ENCODE data around the gene SRRM2.

SRRM2 gene

DNA sequence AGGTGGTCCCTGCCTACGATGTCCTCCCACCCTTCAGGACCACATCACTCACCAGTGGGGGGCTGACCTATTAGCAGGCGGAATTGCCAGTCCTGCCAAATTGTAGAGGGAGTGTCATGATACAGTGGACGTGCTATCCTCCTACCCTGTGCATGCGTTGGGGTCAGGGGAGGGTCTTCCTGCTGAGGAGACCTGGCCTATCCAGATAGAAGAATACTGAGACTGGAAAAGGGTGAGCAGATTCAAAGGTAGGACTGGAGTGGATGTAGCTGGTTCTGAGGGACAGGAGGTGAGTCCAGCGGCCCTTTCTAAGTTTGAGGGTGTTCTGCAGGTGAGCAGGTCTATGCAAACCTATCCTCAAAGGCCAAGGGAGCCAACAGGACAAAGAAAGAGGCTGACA lies 53.8 kb downstream of the SRRM2 start:
- DNase-seq (ENCODE audit: extremely low read depth, insufficient read length) = no peak
- TF ChIP-seq, protein P1, sequence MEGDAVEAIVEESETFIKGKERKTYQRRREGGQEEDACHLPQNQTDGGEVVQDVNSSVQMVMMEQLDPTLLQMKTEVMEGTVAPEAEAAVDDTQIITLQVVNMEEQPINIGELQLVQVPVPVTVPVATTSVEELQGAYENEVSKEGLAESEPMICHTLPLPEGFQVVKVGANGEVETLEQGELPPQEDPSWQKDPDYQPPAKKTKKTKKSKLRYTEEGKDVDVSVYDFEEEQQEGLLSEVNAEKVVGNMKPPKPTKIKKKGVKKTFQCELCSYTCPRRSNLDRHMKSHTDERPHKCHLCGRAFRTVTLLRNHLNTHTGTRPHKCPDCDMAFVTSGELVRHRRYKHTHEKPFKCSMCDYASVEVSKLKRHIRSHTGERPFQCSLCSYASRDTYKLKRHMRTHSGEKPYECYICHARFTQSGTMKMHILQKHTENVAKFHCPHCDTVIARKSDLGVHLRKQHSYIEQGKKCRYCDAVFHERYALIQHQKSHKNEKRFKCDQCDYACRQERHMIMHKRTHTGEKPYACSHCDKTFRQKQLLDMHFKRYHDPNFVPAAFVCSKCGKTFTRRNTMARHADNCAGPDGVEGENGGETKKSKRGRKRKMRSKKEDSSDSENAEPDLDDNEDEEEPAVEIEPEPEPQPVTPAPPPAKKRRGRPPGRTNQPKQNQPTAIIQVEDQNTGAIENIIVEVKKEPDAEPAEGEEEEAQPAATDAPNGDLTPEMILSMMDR (IDR thresholded peaks at IDR 0.05; ENCODE audit: insufficient read depth, low read length, poor library complexity, severe bottlenecking) = no peak
- H3K36me3 ChIP-seq (ENCODE audit: control insufficient read depth, insufficient read depth, low read length) = no peaks in the 10 kb centered on the region
- no peaks in the 10 kb centered on the region; the same call in none of the 2 replicates for H3K27me3 ChIP-seq (replicated peaks; ENCODE audit: control insufficient read depth, insufficient read depth, low read length)
- H3K4me3 ChIP-seq (replicated peaks; ENCODE audit: low read depth, low read length) = no peak overlapping the region

DNA sequence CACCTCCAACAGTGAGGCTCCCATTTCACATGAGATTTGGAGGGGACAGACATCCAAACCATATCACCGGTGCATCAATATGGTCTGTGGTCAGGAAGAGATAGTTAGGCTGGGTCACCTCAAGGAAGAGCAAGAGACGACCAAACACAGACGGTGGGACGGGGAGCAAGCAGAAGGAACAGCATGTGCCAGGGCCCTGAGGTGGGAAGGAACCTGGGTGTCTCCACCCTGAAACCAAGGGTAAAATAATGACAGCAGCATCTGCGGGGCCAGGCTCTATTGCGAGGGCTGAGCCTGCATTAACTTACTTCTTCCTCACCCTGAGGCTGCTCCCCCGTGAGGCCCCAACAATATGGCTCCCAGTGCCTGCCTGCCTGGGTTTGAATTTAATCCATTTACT lies 55.7 kb downstream of the SRRM2 start:
- Histone ChIP-seq H3K27me3 (replicated peaks; ENCODE audit: control insufficient read depth, insufficient read depth, low read length) (no peaks in the 10 kb centered on the region; the same call in none of the 2 replicates), H3K4me3 (replicated peaks; ENCODE audit: low read depth, low read length) (no peak overlapping the region), H3K36me3 (ENCODE audit: control insufficient read depth, insufficient read depth, low read length) (no peaks in the 10 kb centered on the region)
- TF ChIP-seq, protein P1 (IDR thresholded peaks at IDR 0.05; ENCODE audit: insufficient read depth, low read length, poor library complexity, severe bottlenecking) = no peak
- no peak for DNase-seq (ENCODE audit: extremely low read depth, insufficient read length)

DNA sequence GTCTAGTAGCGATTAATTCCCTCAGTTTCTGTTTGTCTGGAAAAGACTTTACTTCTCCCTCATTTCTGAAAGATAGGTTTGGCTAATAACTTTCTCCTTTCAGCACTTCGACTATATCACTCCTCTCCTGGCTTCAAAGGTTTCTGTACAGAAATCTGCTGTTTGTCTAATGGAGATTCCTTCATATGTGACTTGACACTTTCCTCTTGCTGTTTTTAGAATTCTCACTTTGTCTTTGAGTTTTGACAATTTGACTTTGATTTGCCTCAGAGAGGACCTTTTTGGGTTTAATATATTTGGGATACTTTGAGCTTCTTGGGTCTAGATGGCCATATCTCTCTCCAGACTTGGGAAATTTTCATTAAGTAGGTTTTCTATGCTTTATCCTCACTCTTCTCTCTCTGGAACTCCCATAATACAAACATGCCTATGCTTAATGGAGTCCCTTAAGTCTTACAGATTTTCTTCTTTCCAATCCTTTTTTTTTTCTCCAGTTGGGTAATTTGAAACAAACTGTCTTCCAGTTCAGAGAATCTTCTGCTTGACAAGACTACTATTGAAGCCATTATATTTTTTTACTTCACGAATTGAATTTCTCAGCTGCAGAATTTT lies 56.8 kb downstream of the SRRM2 start:
- H3K27me3 ChIP-seq (replicated peaks; ENCODE audit: control insufficient read depth, insufficient read depth, low read length) = no peaks in the 10 kb centered on the region; the same call in none of the 2 replicates
- TF ChIP-seq, protein P1 (IDR thresholded peaks at IDR 0.05; ENCODE audit: insufficient read depth, low read length, poor library complexity, severe bottlenecking) = no peak
- no peak overlapping the region for H3K4me3 ChIP-seq (replicated peaks; ENCODE audit: low read depth, low read length)
- no peaks in the 10 kb centered on the region for H3K36me3 ChIP-seq (ENCODE audit: control insufficient read depth, insufficient read depth, low read length)
- no peak for DNase-seq (ENCODE audit: extremely low read depth, insufficient read length)

- no peaks in the 10 kb centered on the region; the same call in none of the 2 replicates for H3K27me3 ChIP-seq (replicated peaks; ENCODE audit: control insufficient read depth, insufficient read depth, low read length)
- no peak for DNase-seq (ENCODE audit: extremely low read depth, insufficient read length)
- TF ChIP-seq, protein P1 (IDR thresholded peaks at IDR 0.05; ENCODE audit: insufficient read depth, low read length, poor library complexity, severe bottlenecking) = no peak
These were observed 58.2 kb downstream of the SRRM2 start for GRCh38 chr16:2810651-2811050.

GRCh38 chr16:2811703-2812471 lies 59.4 kb downstream of the SRRM2 start:
- no peaks in the 10 kb centered on the region for H3K36me3 ChIP-seq (ENCODE audit: control insufficient read depth, insufficient read depth, low read length)
- H3K4me3 ChIP-seq (replicated peaks; ENCODE audit: low read depth, low read length) = no peak overlapping the region
- TF ChIP-seq, protein P1 (IDR thresholded peaks at IDR 0.05; ENCODE audit: insufficient read depth, low read length, poor library complexity, severe bottlenecking) = no peak
- no peaks in the 10 kb centered on the region; the same call in 1 of the 2 replicates for H3K27me3 ChIP-seq (replicated peaks; ENCODE audit: control insufficient read depth, insufficient read depth, low read length)
- DNase-seq (ENCODE audit: extremely low read depth, insufficient read length) = no peak

More at GRCh38 chr16:2810651-2811050, 58.2 kb downstream of the SRRM2 start:
- H3K36me3 ChIP-seq (ENCODE audit: control insufficient read depth, insufficient read depth, low read length) = no peaks in the 10 kb centered on the region
- no peak overlapping the region for H3K4me3 ChIP-seq (replicated peaks; ENCODE audit: low read depth, low read length)

All from GM06990 (cell line).